Measurements from ENCODE around the gene PLCB1.
"Not testable (repeated sequence)": the region's sequence is repeated elsewhere in the genome, so short reads cannot be mapped to it uniquely, and the experiment has no call there.

The PLCB1 gene

GRCh38 chr20:8097307-8097706 is 34.8 kb upstream of the PLCB1 start:
- no peak for DNase-seq (ENCODE audit: low read depth)
- H3K4me3 ChIP-seq (ENCODE audit: control insufficient read depth, low read depth, low read length): no peak overlapping the region
- no peak for TF ChIP-seq CTCF (IDR thresholded peaks at IDR 0.05; ENCODE audit: control insufficient read depth, insufficient read depth, low read depth, low read length, missing control alignments)

- DNase-seq (ENCODE audit: low read depth): no peak
- H3K4me3 ChIP-seq (ENCODE audit: control insufficient read depth, low read depth, low read length): no peak overlapping the region
- no peak for TF ChIP-seq CTCF (IDR thresholded peaks at IDR 0.05; ENCODE audit: control insufficient read depth, insufficient read depth, low read depth, low read length, missing control alignments)
These were observed 27.8 kb upstream of the PLCB1 start for GRCh38 chr20:8104252-8104651.

GRCh38 chr20:8114612-8115011 is 17.5 kb upstream of the PLCB1 start:
- not testable (repeated sequence) for DNase-seq (ENCODE audit: low read depth); H3K4me3 ChIP-seq (ENCODE audit: control insufficient read depth, low read depth, low read length)

GRCh38 chr20:8115436-8115835 is 16.6 kb upstream of the PLCB1 start:
- no peak overlapping the region for H3K4me3 ChIP-seq (ENCODE audit: control insufficient read depth, low read depth, low read length)
- TF ChIP-seq CTCF (IDR thresholded peaks at IDR 0.05; ENCODE audit: control insufficient read depth, insufficient read depth, low read depth, low read length, missing control alignments): no peak
- no peak for DNase-seq (ENCODE audit: low read depth)

GRCh38 chr20:8116067-8116811 is 15.8 kb upstream of the PLCB1 start:
- DNase-seq (ENCODE audit: low read depth): no peak
- no peak overlapping the region for H3K4me3 ChIP-seq (ENCODE audit: control insufficient read depth, low read depth, low read length)
- TF ChIP-seq CTCF (IDR thresholded peaks at IDR 0.05; ENCODE audit: control insufficient read depth, insufficient read depth, low read depth, low read length, missing control alignments): no peak

GRCh38 chr20:8117636-8118035 is 14.4 kb upstream of the PLCB1 start:
- no peak for DNase-seq (ENCODE audit: low read depth)
- no peak overlapping the region for H3K4me3 ChIP-seq (ENCODE audit: control insufficient read depth, low read depth, low read length)
- no peak for TF ChIP-seq CTCF (IDR thresholded peaks at IDR 0.05; ENCODE audit: control insufficient read depth, insufficient read depth, low read depth, low read length, missing control alignments)

GRCh38 chr20:8118039-8118438 is 14.0 kb upstream of the PLCB1 start:
- no peak for DNase-seq (ENCODE audit: low read depth)

More at GRCh38 chr20:8118039-8118438, 14.0 kb upstream of the PLCB1 start:
- no peak for TF ChIP-seq CTCF (IDR thresholded peaks at IDR 0.05; ENCODE audit: control insufficient read depth, insufficient read depth, low read depth, low read length, missing control alignments)
- no peak overlapping the region for H3K4me3 ChIP-seq (ENCODE audit: control insufficient read depth, low read depth, low read length)

Data from AG09309 (cell line).